HepG2 (cell line): ENCODE results near the gene LRRC74A. TPM values are rescaled to one million over a fixed set of nuclear protein-coding genes. Genes with fewer than 3 reads are reported as not detected.

Source experiments
- ATAC-seq: fragments of 200-7000 bp; cut with Tn5 transposase; 3 replicates; pipeline ENCODE4 v1.9.1; 2020; ENCODE audit warnings: mild to moderate bottlenecking, moderate library complexity
- BruUV-seq: library from RNA; stranded (reverse); fragments of 400-500 nt; replicated peaks from 2 replicates; lab custom pipeline; 2021; lab: Mats Ljungman, UMichigan
- CTCF ChIA-PET: fragments of 300-600 bp; formaldehyde crosslinking; extraction: SDS; loops from one replicate; lab custom pipeline; 2021; ENCODE audit warnings: low total read pairs, inconsistent platforms, low intra/inter-chr PET ratio; lab: Yijun Ruan, JAX
- POLR2A ChIA-PET: fragments of 350-600 bp; sonication (Branson Sonifier 250); formaldehyde crosslinking; loops from one replicate; lab custom pipeline; 2020; ENCODE audit warnings: antibody characterized with exemption, inconsistent platforms; lab: Yijun Ruan, JAX
- DNase-seq: peaks from one replicate; pipeline ENCODE4 v3.0.0-alpha.2; 2015; ENCODE audit warnings: low spot score
- FAIRE-seq: peaks from 3 replicates; lab custom pipeline; 2011; peaks lifted over from hg19 to GRCh38; lab: Jason Lieb, UNC
- H2AFZ ChIP-seq: one replicate; pipeline ENCODE4 v1.6.1; 2011; ENCODE audit warnings: low read length, inconsistent platforms
- H3K27ac ChIP-seq: fragments of 300-600 bp; 3 replicates; pipeline ENCODE4 v1.8.0; 2011; ENCODE audit warnings: mixed run types, mild to moderate bottlenecking, mixed read lengths, low read length, inconsistent platforms; ENCODE audit not compliant: insufficient read depth; ENCODE audit errors: extremely low read length
- H3K27me3 ChIP-seq, 2 experiments: fragments of 200-600 bp in 1 of 2; 2 replicates in 1 of 2; 3 replicates in 1 of 2; pipeline versions ENCODE4 v1.6.0 to v1.8.0; 2011; ENCODE audit warnings: low read length in 2 of 2, mild to moderate bottlenecking in 2 of 2, moderate library complexity in 2 of 2, inconsistent platforms in 1 of 2; ENCODE audit not compliant: insufficient read depth in 2 of 2, control insufficient read depth in 1 of 2
- H3K36me3 ChIP-seq, 2 experiments: fragments of 200-600 bp in 1 of 2; replicated peaks in 1 of 2; 2 replicates in 1 of 2; 3 replicates in 1 of 2; pipeline versions ENCODE4 v1.5.1 to v1.8.0; 2011; ENCODE audit warnings: low read length in 2 of 2, inconsistent platforms in 1 of 2; ENCODE audit not compliant: insufficient read depth in 2 of 2, control insufficient read depth in 1 of 2
- H3K4me1 ChIP-seq: 2 replicates; pipeline ENCODE4 v1.5.1; 2012; ENCODE audit warnings: low read length, inconsistent platforms; ENCODE audit not compliant: insufficient read depth
- H3K4me2 ChIP-seq: 2 replicates; pipeline ENCODE4 v1.6.0; 2011; ENCODE audit warnings: low read depth, low read length, inconsistent platforms
- H3K4me3 ChIP-seq, 3 experiments: fragments of 200-600 bp in 1 of 3; sonication (generic), shearing (Covaris generic) in 1 of 3; replicated peaks in 1 of 3; 2 replicates each; pipeline ENCODE4 v1.5.1; 2011 to 2016; ENCODE audit warnings: low read length in 3 of 3, inconsistent platforms in 2 of 3, low read depth in 2 of 3, mild to moderate bottlenecking in 2 of 3, control low read depth in 1 of 3, mixed read lengths in 1 of 3; ENCODE audit not compliant: insufficient read depth in 1 of 3
- H3K79me2 ChIP-seq: one replicate; pipeline ENCODE4 v1.6.1; 2011; ENCODE audit warnings: low read length, inconsistent platforms; ENCODE audit not compliant: insufficient read depth
- H3K9ac ChIP-seq: 2 replicates; pipeline ENCODE4 v1.6.0; 2011; ENCODE audit warnings: mild to moderate bottlenecking, low read depth, low read length, inconsistent platforms; ENCODE audit not compliant: insufficient read depth
- H3K9me3 ChIP-seq: 2 replicates; pipeline ENCODE4 v1.5.1; 2012; ENCODE audit warnings: mild to moderate bottlenecking, low read length
- H4K20me1 ChIP-seq: 2 replicates; pipeline ENCODE4 v1.6.0; 2011; ENCODE audit warnings: inconsistent platforms, mild to moderate bottlenecking, low read length, moderate library complexity; ENCODE audit not compliant: insufficient read depth
- CREBL2 ChIP-seq: sonication (generic); formaldehyde crosslinking; IDR thresholded peaks from 2 replicates; pipeline ENCODE4 v1.8.1; 2023; ENCODE audit warnings: missing genetic modification reagents, mild to moderate bottlenecking, borderline replicate concordance
- HIC2 ChIP-seq: sonication (generic); formaldehyde crosslinking; IDR thresholded peaks from 2 replicates; pipeline ENCODE4 v1.9.0; 2022; ENCODE audit warnings: low read depth, missing genetic modification reagents
- KDM1A ChIP-seq: IDR thresholded peaks from 2 replicates; pipeline ENCODE4 v1.6.1; 2016; ENCODE audit warnings: missing compliant biosample characterization
- NFE2L2 ChIP-seq: fragments of 150-350 bp; IDR thresholded peaks from 2 replicates; pipeline ENCODE4 v1.6.1; 2014; ENCODE audit warnings: low read length
- RARA ChIP-seq: IDR thresholded peaks from 2 replicates; pipeline ENCODE4 v1.6.1; 2016; ENCODE audit warnings: missing genetic modification reagents, missing compliant biosample characterization
- SAP130 ChIP-seq: IDR thresholded peaks from 2 replicates; pipeline ENCODE4 v1.6.1; 2016; ENCODE audit warnings: low read depth
- TSC22D2 ChIP-seq: sonication (generic); formaldehyde crosslinking; IDR thresholded peaks from 2 replicates; pipeline ENCODE4 v1.5.1; 2020; ENCODE audit warnings: missing genetic modification reagents, mild to moderate bottlenecking, borderline replicate concordance
- ZBTB21 ChIP-seq: sonication (generic); formaldehyde crosslinking; IDR thresholded peaks from 2 replicates; pipeline ENCODE4 v1.4.0; 2020; ENCODE audit warnings: missing genetic modification reagents
- ZFP90 ChIP-seq: sonication (generic); formaldehyde crosslinking; IDR thresholded peaks from 2 replicates; pipeline ENCODE4 v1.8.0; 2022; ENCODE audit warnings: missing genetic modification reagents, mild to moderate bottlenecking, inconsistent platforms, borderline replicate concordance
- ZNF337 ChIP-seq: sonication (generic); formaldehyde crosslinking; IDR thresholded peaks from 2 replicates; pipeline ENCODE4 v1.5.1; 2020; ENCODE audit warnings: missing genetic modification reagents, low read depth, mild to moderate bottlenecking, borderline replicate concordance
- ZNF83 ChIP-seq: sonication (generic); formaldehyde crosslinking; IDR thresholded peaks from 2 replicates; pipeline ENCODE4 v1.4.0; 2020; ENCODE audit warnings: missing genetic modification reagents, mild to moderate bottlenecking, borderline replicate concordance
- WGBS: methylation state at CpG from one replicate; pipeline ENCODE4 v1.1.6; 2017; ENCODE audit warnings: low lambda C conversion rate; 5-methylcytosine and 5-hydroxymethylcytosine counted together
- in situ Hi-C: cut with HindIII; loops from 2 replicates; pipeline ENCODE4 v1.10.0; 2017; ENCODE audit warnings: low pct_unique_long_range_greater_than_20kb; ENCODE audit not compliant: extremely low pct_ligation_motif_present
- intact Hi-C: fragments of 100-400 bp; cut with micrococcal nuclease; formaldehyde crosslinking; loops from one replicate; pipeline ENCODE4 v1.10.0; 2022; ENCODE audit not compliant: unreplicated experiment
- polyA plus RNA-seq, 8 experiments: library from polyadenylated mRNA; depleted of rRNA in 3 of 8; stranded (reverse) in 7 of 8; unstranded in 1 of 8; fragments of >200 nt; fragmentation: Illumina TruSeq in 4 of 8; extraction: Trizol in 4 of 8; gene quantifications; 2 replicates each; pipeline versions ENCODE4 v1.2.1 to v1.2.3, GENCODE V29; 2011 to 2016; ENCODE audit warnings: low read depth in 4 of 8, missing spikeins in 1 of 8, mixed read lengths in 1 of 8; ENCODE audit not compliant: insufficient read depth in 1 of 8
- total RNA-seq, 5 experiments: library from RNA; depleted of rRNA; stranded (reverse); fragments of >200 nt; fragmentation: Illumina TruSeq; extraction: Trizol; gene quantifications; 2 replicates each; pipeline ENCODE4 v1.2.3, GENCODE V29; 2016; ENCODE audit warnings: low read depth in 1 of 5
- TF ChIP-seq, protein P1 (sequence below), 2 experiments: fragments of 450-650 bp in 1 of 2; sonication (generic) in 1 of 2; formaldehyde crosslinking in 1 of 2; IDR thresholded peaks; 2 replicates each; pipeline versions ENCODE4 v1.6.1 to v1.8.0; 2016 to 2022; ENCODE audit warnings: antibody characterized with exemption in 1 of 2, mild to moderate bottlenecking in 1 of 2, missing genetic modification reagents in 1 of 2
- TF ChIP-seq, protein P2 (sequence below): sonication (generic); formaldehyde crosslinking; IDR thresholded peaks from 2 replicates; pipeline ENCODE4 v1.8.0; 2022; ENCODE audit warnings: missing genetic modification reagents, mild to moderate bottlenecking, inconsistent platforms, borderline replicate concordance

LRRC74A gene
- total and polyA plus RNA-seq, 2 of the 13 experiments (the other 11 are each of a cell fraction or from before 2014, with no cell fraction given) = not detected

DNA sequence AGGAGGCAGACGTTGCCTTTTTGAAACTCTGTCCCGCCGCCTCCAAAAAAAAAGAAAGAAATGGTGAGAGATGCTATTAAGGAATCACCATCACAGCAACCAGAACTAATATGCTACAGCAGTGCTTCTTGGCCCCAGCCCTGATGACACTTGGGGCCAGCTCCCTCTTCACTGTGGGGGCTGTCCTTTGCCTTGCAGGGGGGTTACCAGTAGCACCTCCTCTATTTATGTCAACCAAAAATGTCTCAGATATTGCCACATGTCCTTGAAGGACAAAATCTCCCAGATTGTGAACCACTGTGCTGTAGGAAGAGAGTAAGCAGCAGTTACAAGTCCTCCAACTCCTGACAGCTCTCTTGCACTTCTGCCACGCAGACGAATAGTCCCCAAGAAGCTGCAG lies 76.4 kb downstream of the LRRC74A start:
- CTCF ChIA-PET = no interaction called here
- in situ Hi-C loops = no loop called here
- no peak for TF ChIP-seq ZNF337 (CRISPR knock-in tag)
- TF ChIP-seq SAP130 = no peak
- TF ChIP-seq, protein P1, sequence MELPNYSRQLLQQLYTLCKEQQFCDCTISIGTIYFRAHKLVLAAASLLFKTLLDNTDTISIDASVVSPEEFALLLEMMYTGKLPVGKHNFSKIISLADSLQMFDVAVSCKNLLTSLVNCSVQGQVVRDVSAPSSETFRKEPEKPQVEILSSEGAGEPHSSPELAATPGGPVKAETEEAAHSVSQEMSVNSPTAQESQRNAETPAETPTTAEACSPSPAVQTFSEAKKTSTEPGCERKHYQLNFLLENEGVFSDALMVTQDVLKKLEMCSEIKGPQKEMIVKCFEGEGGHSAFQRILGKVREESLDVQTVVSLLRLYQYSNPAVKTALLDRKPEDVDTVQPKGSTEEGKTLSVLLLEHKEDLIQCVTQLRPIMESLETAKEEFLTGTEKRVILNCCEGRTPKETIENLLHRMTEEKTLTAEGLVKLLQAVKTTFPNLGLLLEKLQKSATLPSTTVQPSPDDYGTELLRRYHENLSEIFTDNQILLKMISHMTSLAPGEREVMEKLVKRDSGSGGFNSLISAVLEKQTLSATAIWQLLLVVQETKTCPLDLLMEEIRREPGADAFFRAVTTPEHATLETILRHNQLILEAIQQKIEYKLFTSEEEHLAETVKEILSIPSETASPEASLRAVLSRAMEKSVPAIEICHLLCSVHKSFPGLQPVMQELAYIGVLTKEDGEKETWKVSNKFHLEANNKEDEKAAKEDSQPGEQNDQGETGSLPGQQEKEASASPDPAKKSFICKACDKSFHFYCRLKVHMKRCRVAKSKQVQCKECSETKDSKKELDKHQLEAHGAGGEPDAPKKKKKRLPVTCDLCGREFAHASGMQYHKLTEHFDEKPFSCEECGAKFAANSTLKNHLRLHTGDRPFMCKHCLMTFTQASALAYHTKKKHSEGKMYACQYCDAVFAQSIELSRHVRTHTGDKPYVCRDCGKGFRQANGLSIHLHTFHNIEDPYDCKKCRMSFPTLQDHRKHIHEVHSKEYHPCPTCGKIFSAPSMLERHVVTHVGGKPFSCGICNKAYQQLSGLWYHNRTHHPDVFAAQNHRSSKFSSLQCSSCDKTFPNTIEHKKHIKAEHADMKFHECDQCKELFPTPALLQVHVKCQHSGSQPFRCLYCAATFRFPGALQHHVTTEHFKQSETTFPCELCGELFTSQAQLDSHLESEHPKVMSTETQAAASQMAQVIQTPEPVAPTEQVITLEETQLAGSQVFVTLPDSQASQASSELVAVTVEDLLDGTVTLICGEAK (IDR thresholded peaks at IDR 0.05) = no peak
- TF ChIP-seq, protein P1 (CRISPR knock-in tag; IDR thresholded peaks at IDR 0.05) = no peak
- TF ChIP-seq, protein P2, sequence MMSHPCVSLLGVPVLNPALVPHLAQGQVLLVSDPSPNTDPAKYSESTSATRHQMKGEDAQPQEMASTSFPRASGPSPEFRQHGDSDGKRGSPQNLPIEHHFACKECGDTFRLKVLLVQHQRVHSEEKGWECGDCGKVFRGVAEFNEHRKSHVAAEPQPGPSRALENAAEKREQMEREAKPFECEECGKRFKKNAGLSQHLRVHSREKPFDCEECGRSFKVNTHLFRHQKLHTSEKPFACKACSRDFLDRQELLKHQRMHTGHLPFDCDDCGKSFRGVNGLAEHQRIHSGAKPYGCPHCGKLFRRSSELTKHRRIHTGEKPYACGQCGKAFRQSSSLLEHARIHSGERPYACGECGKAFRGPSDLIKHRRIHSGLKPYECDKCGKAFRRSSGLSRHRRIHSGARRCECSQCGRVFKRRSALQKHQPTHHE (CRISPR knock-in tag) = no peak
- no peak for TF ChIP-seq KDM1A
- TF ChIP-seq HIC2 = no peak
- no peak for TF ChIP-seq NFE2L2
- TF ChIP-seq RARA (CRISPR knock-in tag) = no peak
- no peak for TF ChIP-seq ZBTB21 (CRISPR knock-in tag)
- TF ChIP-seq ZFP90 = no peak
- no peak for TF ChIP-seq ZNF83 (CRISPR knock-in tag)
- no peak for TF ChIP-seq TSC22D2 (CRISPR knock-in tag)
- no peak for TF ChIP-seq CREBL2 (CRISPR knock-in tag)

More for the DNA sequence above, 76.4 kb downstream of the LRRC74A start:
- Histone ChIP-seq H3K4me1 (peaks cover 15% of the 10 kb centered on the region; the same call in 1 of the 2 replicates), H3K36me3 (no peaks in the 10 kb centered on the region), H3K4me2 (no peak overlapping the region), H3K27ac (no peak overlapping the region), H3K9me3 (peaks cover 6% of the 10 kb centered on the region; the same call in 1 of the 2 replicates), H3K27me3 (peaks cover 3 to 19% of the 10 kb centered on the region in 2 experiments; a peak in 3 of 5 replicates), H3K4me3 (no peak overlapping the region), H3K9ac (no peak overlapping the region), H4K20me1 (no peaks in the 10 kb centered on the region), H2AFZ (no peak overlapping the region), H3K79me2 (no peaks in the 10 kb centered on the region)
- intact Hi-C loops = no loop called here
- ATAC-seq (no peak), DNase-seq (no peak), FAIRE-seq (no peak)
- no TSS peak for BruUV-seq
- POLR2A ChIA-PET = no interaction called here
- WGBS = 3% methylated on average over 5 of the region's 5 CpGs
